H1 (cell line): ENCODE data around the gene THTPA. TPM values are rescaled to one million over a fixed set of nuclear protein-coding genes. Genes with fewer than 3 reads are reported as not detected.

Experiments
- CTCF ChIA-PET: fragments of 300-600 bp; sonication (Branson Sonifier 250); formaldehyde crosslinking; loops from one replicate; lab custom pipeline; 2021; ENCODE audit not compliant: partially characterized antibody; lab: Charles Lee
- POLR2A ChIA-PET: fragments of 300-600 bp; sonication (Branson Sonifier 250); formaldehyde crosslinking; loops from one replicate; lab custom pipeline; 2021; ENCODE audit warnings: inconsistent platforms; ENCODE audit not compliant: partially characterized antibody; lab: Charles Lee
- DNase-seq, 2 experiments: peaks; one replicate each; pipeline versions ENCODE4 v3.0.0 to v3.0.0-alpha.2; 2010 to 2022; ENCODE audit warnings: low spot score in 2 of 2, low read depth in 1 of 2, mixed read lengths in 1 of 2
- FAIRE-seq: peaks from 2 replicates; lab custom pipeline; 2011; peaks lifted over from hg19 to GRCh38; lab: Jason Lieb, UNC
- H2AFZ ChIP-seq: 2 replicates; pipeline ENCODE4 v1.8.1; 2012; ENCODE audit warnings: low read length, inconsistent platforms
- H2AK5ac ChIP-seq: 2 replicates; pipeline ENCODE4 v1.6.1; 2013; ENCODE audit warnings: low read depth, low read length
- H2BK120ac ChIP-seq: replicated peaks from 2 replicates; pipeline ENCODE3; 2013; ENCODE audit warnings: low read depth, low read length, inconsistent platforms
- H2BK12ac ChIP-seq: 2 replicates; pipeline ENCODE4 v1.6.1; 2013; ENCODE audit warnings: low read depth, low read length
- H2BK15ac ChIP-seq: 2 replicates; pipeline ENCODE4 v1.6.1; 2013; ENCODE audit warnings: low read length
- H2BK20ac ChIP-seq: 2 replicates; pipeline ENCODE4 v1.6.1; 2013; ENCODE audit warnings: low read length
- H2BK5ac ChIP-seq: 2 replicates; pipeline ENCODE4 v1.6.1; 2013; ENCODE audit warnings: low read depth, low read length
- H3K14ac ChIP-seq: 2 replicates; pipeline ENCODE4 v1.6.1; 2013; ENCODE audit warnings: inconsistent platforms; ENCODE audit not compliant: insufficient read length
- H3K18ac ChIP-seq: 2 replicates; pipeline ENCODE4 v1.6.1; 2013; ENCODE audit warnings: low read length; ENCODE audit errors: extremely low read depth
- H3K23ac ChIP-seq: 2 replicates; pipeline ENCODE4 v1.6.1; 2013; ENCODE audit warnings: inconsistent platforms; ENCODE audit not compliant: insufficient read length
- H3K23me2 ChIP-seq: 2 replicates; pipeline ENCODE4 v1.6.1; 2013; ENCODE audit warnings: low read depth, low read length
- H3K27ac ChIP-seq: 2 replicates; pipeline ENCODE4 v1.6.1; 2011; ENCODE audit warnings: low read depth, low read length, inconsistent platforms
- H3K27me3 ChIP-seq, 4 experiments: replicated peaks in 1 of 4; 1 replicate in 1 of 4; 2 replicates in 3 of 4; pipeline versions ENCODE4 v1.6.1 to v1.8.1; 2011 to 2013; ENCODE audit warnings: low read length in 3 of 4, mild to moderate bottlenecking in 3 of 4, inconsistent platforms in 2 of 4, mixed read lengths in 2 of 4, moderate library complexity in 1 of 4; ENCODE audit not compliant: control insufficient read depth in 3 of 4, insufficient read depth in 3 of 4; ENCODE audit errors: extremely low read depth in 1 of 4
- H3K36me3 ChIP-seq, 4 experiments: 2 replicates each; pipeline versions ENCODE4 v1.6.1 to v1.8.1; 2011 to 2013; ENCODE audit warnings: mild to moderate bottlenecking in 4 of 4, low read length in 3 of 4, moderate library complexity in 2 of 4, control low read depth in 1 of 4, inconsistent platforms in 1 of 4; ENCODE audit not compliant: insufficient read depth in 4 of 4, control insufficient read depth in 2 of 4
- H3K4ac ChIP-seq: replicated peaks from 2 replicates; pipeline ENCODE3; 2013; ENCODE audit warnings: low read length, low read depth, mixed read lengths, inconsistent platforms; ENCODE audit not compliant: insufficient read length
- H3K4me1 ChIP-seq, 4 experiments: replicated peaks in 1 of 4; 1 replicate in 1 of 4; 2 replicates in 3 of 4; pipeline versions ENCODE4 v1.6.1 to v1.8.1; 2011 to 2013; ENCODE audit warnings: low read length in 3 of 4, inconsistent platforms in 2 of 4, mixed read lengths in 1 of 4; ENCODE audit not compliant: insufficient read depth in 4 of 4, control insufficient read depth in 3 of 4
- H3K4me2 ChIP-seq, 2 experiments: 2 replicates each; pipeline versions ENCODE4 v1.6.1 to v1.8.1; 2011 to 2013; ENCODE audit warnings: low read depth in 2 of 2, low read length in 2 of 2, control low read depth in 1 of 2, inconsistent platforms in 1 of 2, mild to moderate bottlenecking in 1 of 2; ENCODE audit not compliant: insufficient read depth in 1 of 2
- H3K4me3 ChIP-seq, 4 experiments: fragments of 200-600, 300-600 bp in 1 of 4; sonication (generic), shearing (Covaris generic), sonication (Bioruptor Twin) in 1 of 4; 2 replicates each; pipeline versions ENCODE4 v1.5.1 to v1.8.1; 2011 to 2016; ENCODE audit warnings: low read length in 4 of 4, low read depth in 3 of 4, control low read depth in 2 of 4, inconsistent platforms in 2 of 4, mild to moderate bottlenecking in 2 of 4, mixed read lengths in 1 of 4, moderate library complexity in 1 of 4; ENCODE audit not compliant: insufficient read depth in 2 of 4; ENCODE audit errors: extremely low read depth in 1 of 4
- H3K56ac ChIP-seq: replicated peaks from 2 replicates; pipeline ENCODE3; 2013; ENCODE audit warnings: low read depth, mild to moderate bottlenecking, mixed read lengths, low read length, inconsistent platforms; ENCODE audit not compliant: insufficient read length
- H3K79me1 ChIP-seq: 2 replicates; pipeline ENCODE4 v1.6.1; 2013; ENCODE audit warnings: low read depth, low read length, control low read depth
- H3K79me2 ChIP-seq, 2 experiments: 2 replicates each; pipeline versions ENCODE4 v1.6.1 to v1.8.1; 2012 to 2013; ENCODE audit warnings: low read length in 2 of 2, mild to moderate bottlenecking in 2 of 2, inconsistent platforms in 1 of 2; ENCODE audit not compliant: insufficient read depth in 2 of 2, control insufficient read depth in 1 of 2
- H3K9ac ChIP-seq, 4 experiments: replicated peaks in 1 of 4; 1 replicate in 1 of 4; 2 replicates in 3 of 4; pipeline versions ENCODE4 v1.6.1 to v1.8.1; 2011 to 2013; ENCODE audit warnings: low read depth in 3 of 4, low read length in 3 of 4, control low read depth in 2 of 4, mild to moderate bottlenecking in 2 of 4, moderate library complexity in 2 of 4, inconsistent platforms in 1 of 4; ENCODE audit errors: extremely low read depth in 1 of 4
- H3K9me3 ChIP-seq, 2 experiments: 2 replicates each; pipeline versions ENCODE4 v1.6.1 to v1.8.1; 2012 to 2013; ENCODE audit warnings: mild to moderate bottlenecking in 2 of 2, moderate library complexity in 2 of 2, control low read depth in 1 of 2, inconsistent platforms in 1 of 2, low read depth in 1 of 2, low read length in 1 of 2, mixed read lengths in 1 of 2; ENCODE audit not compliant: insufficient read depth in 2 of 2
- H4K20me1 ChIP-seq, 2 experiments: replicated peaks in 1 of 2; 2 replicates each; pipeline versions ENCODE3 to v1.8.1; 2011 to 2013; ENCODE audit warnings: inconsistent platforms in 2 of 2, low read length in 2 of 2, mild to moderate bottlenecking in 1 of 2; ENCODE audit not compliant: insufficient read depth in 2 of 2, control insufficient read depth in 1 of 2
- H4K5ac ChIP-seq: 2 replicates; pipeline ENCODE4 v1.6.1; 2013; ENCODE audit warnings: low read length, low read depth, mixed read lengths, inconsistent platforms; ENCODE audit not compliant: insufficient read length
- H4K8ac ChIP-seq: 2 replicates; pipeline ENCODE4 v1.8.0; 2013; ENCODE audit warnings: mild to moderate bottlenecking, moderate library complexity, low read length, inconsistent platforms; ENCODE audit not compliant: insufficient read depth; ENCODE audit errors: extremely low read depth
- H4K91ac ChIP-seq: replicated peaks from 2 replicates; pipeline ENCODE3; 2013; ENCODE audit warnings: low read length, mixed read lengths, inconsistent platforms; ENCODE audit not compliant: insufficient read length
- EZH2 ChIP-seq: fragments of 200-600 bp; sonication (generic); IDR thresholded peaks from 2 replicates; pipeline ENCODE4 v1.7.1; 2012; ENCODE audit warnings: low read depth, mild to moderate bottlenecking, moderate library complexity, low read length, inconsistent platforms; ENCODE audit not compliant: severe bottlenecking
- GABPA ChIP-seq: IDR thresholded peaks from 2 replicates; pipeline ENCODE4 v1.6.1; 2011; ENCODE audit warnings: mild to moderate bottlenecking, low read length, moderate library complexity, borderline replicate concordance; ENCODE audit not compliant: insufficient read depth
- HDAC6 ChIP-seq: IDR thresholded peaks from one replicate; pipeline ENCODE4 v1.7.1; 2012; ENCODE audit warnings: low read depth, mild to moderate bottlenecking, inconsistent platforms, low read length, moderate library complexity
- JUND ChIP-seq: IDR thresholded peaks from 2 replicates; pipeline ENCODE4 v1.6.1; 2011; ENCODE audit warnings: mild to moderate bottlenecking, improper control_type of control experiment, low read length
- NANOG ChIP-seq: IDR thresholded peaks from 2 replicates; pipeline ENCODE4 v1.6.1; 2011; ENCODE audit warnings: low read length, low read depth, mild to moderate bottlenecking, inconsistent platforms; ENCODE audit not compliant: insufficient read depth, poor library complexity, severe bottlenecking
- SIRT6 ChIP-seq: IDR thresholded peaks from one replicate; pipeline ENCODE4 v1.7.1; 2012; ENCODE audit warnings: low read length, inconsistent platforms
- SRF ChIP-seq: IDR thresholded peaks from 2 replicates; pipeline ENCODE4 v1.6.1; 2011; ENCODE audit warnings: mild to moderate bottlenecking, low read depth, low read length, moderate library complexity
- SUZ12 ChIP-seq: fragments of 200-600 bp; sonication (generic); IDR thresholded peaks from 2 replicates; pipeline ENCODE4 v1.6.1; 2012; ENCODE audit warnings: mild to moderate bottlenecking, inconsistent platforms, low read length, moderate library complexity, mixed read lengths
- TAF7 ChIP-seq: optimal IDR thresholded peaks from 2 replicates; pipeline ENCODE3; 2011; ENCODE audit warnings: low read depth, mild to moderate bottlenecking, inconsistent platforms, low read length, moderate library complexity, borderline replicate concordance
- WGBS, 2 experiments: shearing (Covaris generic) in 1 of 2; methylation state at CpG; one replicate each; pipeline versions ENCODE4 v1.1.6 to v1.1.7; 2013 to 2015; ENCODE audit warnings: low lambda C conversion rate in 2 of 2, mixed read lengths in 2 of 2, inconsistent platforms in 1 of 2, low coverage in 1 of 2, missing lambda C conversion rate in 1 of 2; ENCODE audit not compliant: insufficient replicate concordance in 2 of 2, insufficient coverage in 1 of 2, insufficient read length in 1 of 2; ENCODE audit errors: extremely low coverage in 1 of 2, missing lambda C conversion rate in 1 of 2; 5-methylcytosine and 5-hydroxymethylcytosine counted together
- polyA plus RNA-seq, 7 experiments: library from polyadenylated mRNA; depleted of rRNA in 3 of 7; stranded (reverse) in 5 of 7; unstranded in 2 of 7; fragments of >200 nt in 5 of 7; fragments of 200-250 nt in 2 of 7; gene quantifications; 1 replicate in 5 of 7; 2 replicates in 1 of 7; 4 replicates in 1 of 7; pipeline versions ENCODE4 v1.2.1 to v1.2.3, GENCODE V29; 2011 to 2013; ENCODE audit warnings: missing spikeins in 2 of 7, mixed read lengths in 2 of 7
- total RNA-seq: library from RNA; stranded (reverse); fragmentation: NEBNext Ultra II Directional; extraction: Animal tissue kit (Norgen Biotek cat#: 25700); gene quantifications from 2 replicates; pipeline ENCODE4 v1.2.1, GENCODE V29; 2021
- TF ChIP-seq, protein P1 (sequence below): IDR thresholded peaks from 2 replicates; pipeline ENCODE4 v1.6.1; 2011; ENCODE audit warnings: low read depth, mild to moderate bottlenecking, low read length; ENCODE audit not compliant: insufficient read depth
- TF ChIP-seq, protein P2 (sequence below): IDR thresholded peaks from 2 replicates; pipeline ENCODE4 v1.6.1; 2012; ENCODE audit warnings: inconsistent platforms

Gene THTPA
- total and polyA plus RNA-seq, 2 of the 8 experiments (the other 6 are each of a cell fraction or from before 2014, with no cell fraction given): 16.6 to 19.0 TPM

DNA sequence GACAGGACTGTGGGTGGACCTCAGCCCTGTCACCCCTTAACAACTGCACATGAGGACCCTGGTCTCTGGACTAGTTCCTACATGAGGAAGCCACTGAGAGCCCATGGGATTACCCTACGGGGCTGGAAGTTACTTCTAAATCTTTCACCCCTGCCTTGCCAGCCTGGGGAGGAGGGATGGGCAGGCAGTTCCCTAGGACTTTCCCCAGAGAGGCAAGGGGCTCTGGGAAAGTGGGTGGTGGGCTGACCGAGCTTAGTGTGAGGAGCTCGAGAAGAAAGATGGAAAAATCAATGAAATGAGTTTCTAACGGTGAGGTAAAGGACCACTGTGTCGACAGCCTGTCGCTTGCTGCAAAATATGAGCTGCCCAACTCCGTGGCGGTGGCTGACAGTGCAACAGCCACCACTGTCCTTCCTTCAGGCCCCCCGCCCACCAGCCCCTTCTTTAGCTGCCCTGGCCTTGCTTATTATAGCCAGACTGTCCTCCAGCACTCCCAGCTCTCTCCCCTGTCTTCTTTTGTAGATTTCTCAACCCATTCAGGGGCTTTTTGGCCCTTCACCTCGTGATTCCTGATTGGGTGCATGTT lies 9.5 kb upstream of the THTPA start:
- no peak overlapping the region for H3K4ac ChIP-seq
- peaks cover 13 to 71% of the 10 kb centered on the region in 2 experiments; a peak in 3 of 4 replicates for H3K79me2 ChIP-seq
- H2BK120ac ChIP-seq: no peak overlapping the region
- H2BK5ac ChIP-seq: peak overlapping the region; percentile 97; the same call in 1 of the 2 replicates
- no peak overlapping the region for H3K23ac ChIP-seq
- H3K9me3 ChIP-seq: no peaks in the 10 kb centered on the region
- H3K56ac ChIP-seq: no peak overlapping the region
- POLR2A ChIA-PET: interaction anchor here (0.9 to 52.7 kb wide), 4 partner anchors 1 to 68 kb away, joined by 5 to 1523 read pairs (median 1234); partner anchors contain the start of genes AP1G2, NGDN, THTPA and ZFHX2
- no peak overlapping the region for H3K4me3 ChIP-seq
- no peak overlapping the region for H4K5ac ChIP-seq
- H3K4me1 ChIP-seq: peaks cover 37 to 64% (median 44%) of the 10 kb centered on the region in 4 experiments
- H4K91ac ChIP-seq: peak overlapping the region; percentile 76
- peak overlapping the region; percentile 97; the same call in 1 of the 2 replicates for H2BK12ac ChIP-seq
- H2AK5ac ChIP-seq: peak overlapping the region; percentile 96; the same call in 1 of the 2 replicates
- peak overlapping the region; percentile 89; the same call in 1 of the 2 replicates for H2BK20ac ChIP-seq
- no peak overlapping the region for H3K18ac ChIP-seq
- no peak overlapping the region for H4K8ac ChIP-seq
- 88% methylated on average over 10 of the region's 10 CpGs; no CpG with 5 or more reads in 1 of the 2 experiments for WGBS, 2 experiments
- H3K14ac ChIP-seq: no peak overlapping the region
- H2BK15ac ChIP-seq: peak overlapping the region; percentile 73; the same call in 1 of the 2 replicates
- H3K36me3 ChIP-seq: peaks cover 0 to 16% (median 3%) of the 10 kb centered on the region in 4 experiments; a peak in 4 of 8 replicates
- DNase-seq: no peak
- H4K20me1 ChIP-seq: peaks cover 0 to 2% of the 10 kb centered on the region in 2 experiments
- no peak for FAIRE-seq
- H3K4me2 ChIP-seq: peak overlapping the region in 1 of 2 experiments; percentile 97; a peak in 1 of 4 replicates
- no peaks in the 10 kb centered on the region for H3K27me3 ChIP-seq
- H3K27ac ChIP-seq: no peak overlapping the region
- H3K9ac ChIP-seq: no peak overlapping the region; a peak in 1 of 7 replicates
- H3K79me1 ChIP-seq: peaks cover 25% of the 10 kb centered on the region
- CTCF ChIA-PET: interaction anchor here (0.7 to 70.5 kb wide), 6 partner anchors 6 to 201 kb away, joined by 3 to 2092 read pairs (median 659); partner anchors contain the start of genes AP1G2, NGDN, THTPA and ZFHX2
- H3K23me2 ChIP-seq: peaks cover 21% of the 10 kb centered on the region
- H2AFZ ChIP-seq: no peak overlapping the region
- TF ChIP-seq SUZ12 (no peak), EZH2 (no peak), SRF (no peak), HDAC6 (no peak), NANOG (no peak), TAF7 (no peak), JUND (no peak), SIRT6 (no peak), GABPA (no peak)
- TF ChIP-seq, protein P1, sequence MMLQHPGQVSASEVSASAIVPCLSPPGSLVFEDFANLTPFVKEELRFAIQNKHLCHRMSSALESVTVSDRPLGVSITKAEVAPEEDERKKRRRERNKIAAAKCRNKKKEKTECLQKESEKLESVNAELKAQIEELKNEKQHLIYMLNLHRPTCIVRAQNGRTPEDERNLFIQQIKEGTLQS: no peak
- TF ChIP-seq, protein P2, sequence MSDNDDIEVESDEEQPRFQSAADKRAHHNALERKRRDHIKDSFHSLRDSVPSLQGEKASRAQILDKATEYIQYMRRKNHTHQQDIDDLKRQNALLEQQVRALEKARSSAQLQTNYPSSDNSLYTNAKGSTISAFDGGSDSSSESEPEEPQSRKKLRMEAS: no peak
